NCI-H2029 (cell line): ENCODE data around the gene ATP6V1E1.

Source experiments
- DNase-seq: peaks from one replicate; lab custom pipeline; 2025; lab: John Stamatoyannopoulos, UW

ATP6V1E1 gene

DNA sequence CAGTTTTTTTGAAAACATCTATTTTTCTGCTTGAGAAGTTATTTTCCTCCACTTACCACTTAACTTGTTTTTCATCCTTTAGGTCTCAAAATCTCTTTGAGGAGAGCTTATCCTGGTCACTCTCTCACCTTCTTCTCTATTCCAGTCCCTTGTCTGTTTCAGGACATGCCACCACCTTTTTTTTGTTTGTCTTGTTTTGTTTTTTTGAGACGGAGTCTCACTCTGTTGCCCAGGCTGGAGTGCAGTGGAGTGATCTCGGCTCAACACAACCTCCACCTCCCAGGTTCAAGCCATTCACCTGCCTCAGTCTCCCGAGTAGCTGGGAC, 5.4 kb upstream of the ATP6V1E1 start:
- no peak for DNase-seq

DNA sequence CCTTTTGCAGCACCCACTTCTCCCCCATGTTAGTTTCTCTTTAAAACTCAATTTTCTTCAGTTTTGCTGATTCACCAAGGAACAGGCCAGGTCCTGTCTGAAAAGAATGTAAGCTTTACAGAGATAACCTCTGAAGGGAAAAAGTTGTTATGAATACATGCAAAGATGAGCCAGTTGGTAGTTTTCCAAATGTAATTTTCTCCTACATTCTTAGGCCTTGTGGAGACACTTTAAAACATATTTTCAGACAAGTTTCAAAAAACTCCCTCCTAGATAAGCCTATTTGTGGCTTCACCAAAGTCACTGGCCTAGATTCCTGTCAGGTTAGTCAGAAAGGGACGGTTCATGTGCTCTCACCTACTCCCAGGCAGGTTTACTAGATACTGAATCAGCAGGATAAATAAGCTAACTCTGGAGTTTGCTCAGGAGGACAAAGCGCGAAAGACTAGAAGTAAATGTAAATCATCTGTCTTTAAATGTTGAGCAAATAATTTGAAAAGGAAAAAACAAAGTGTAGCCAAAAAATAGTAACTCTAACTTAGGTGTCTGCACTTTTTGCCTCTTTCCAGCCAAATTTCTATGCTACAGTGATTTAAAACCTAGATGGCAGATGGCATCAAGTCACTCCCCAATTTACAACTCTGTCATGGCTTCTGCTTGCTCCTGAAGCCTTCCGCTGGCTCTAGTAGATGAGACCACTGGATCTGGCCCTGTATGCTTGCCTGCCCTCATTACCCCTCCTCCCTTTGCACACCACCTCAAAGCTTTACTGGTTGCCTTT, 4.9 kb upstream of the ATP6V1E1 start:
- no peak for DNase-seq

DNA sequence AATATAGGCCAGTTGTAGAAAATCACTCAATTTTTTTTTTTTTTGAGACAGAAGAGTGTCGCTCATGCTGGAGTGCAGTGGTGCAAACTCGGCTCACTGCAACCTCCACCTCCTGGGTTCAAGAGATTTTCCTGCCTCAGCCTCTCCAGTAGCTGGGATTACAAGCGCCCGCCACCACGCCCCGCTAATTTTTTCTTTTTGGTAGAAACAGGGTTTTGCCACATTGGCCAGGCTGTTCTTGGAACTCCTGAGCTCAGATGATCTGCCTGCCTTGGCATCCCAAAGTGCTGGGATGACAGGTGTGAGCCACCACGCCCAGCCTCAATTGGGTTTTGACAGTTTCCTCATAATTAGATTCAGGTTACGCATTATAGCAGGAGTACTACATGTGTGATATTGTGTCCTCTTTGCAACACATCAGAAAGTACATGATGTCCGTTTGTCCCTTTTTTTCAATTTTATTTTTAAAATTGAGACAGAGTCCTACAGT, 2.6 kb upstream of the ATP6V1E1 start:
- no peak for DNase-seq

DNA sequence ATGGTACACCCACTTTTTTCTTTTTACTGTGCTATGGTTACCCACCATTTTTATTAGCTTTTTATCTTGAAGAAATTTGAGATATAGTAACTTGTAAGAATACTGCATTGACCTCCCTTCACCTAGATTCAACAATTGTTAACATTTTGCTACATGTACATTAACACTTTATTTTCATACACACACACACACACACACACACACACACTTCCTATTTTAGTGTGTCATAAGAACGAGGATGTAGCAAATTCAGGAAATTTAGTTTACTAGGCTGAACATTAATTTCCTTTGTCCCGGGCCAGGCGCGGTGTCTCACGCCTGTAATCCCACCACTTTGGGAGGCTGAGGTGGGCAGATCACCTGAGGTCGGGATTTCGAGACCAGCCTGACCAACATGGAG, 1.1 kb upstream of the ATP6V1E1 start:
- DNase-seq = no peak

- no peak for DNase-seq
Measured at GRCh38 chr22:17629173-17629489, 582 bp upstream of the ATP6V1E1 start.

GRCh38 chr22:17627961-17628405, 566 bp downstream of the ATP6V1E1 start:
- DNase-seq = no peak

GRCh38 chr22:17613280-17613679, 15.3 kb downstream of the ATP6V1E1 start:
- DNase-seq = no peak

- DNase-seq = no peak
Measured at GRCh38 chr22:17612057-17612456, 16.5 kb downstream of the ATP6V1E1 start.

DNA sequence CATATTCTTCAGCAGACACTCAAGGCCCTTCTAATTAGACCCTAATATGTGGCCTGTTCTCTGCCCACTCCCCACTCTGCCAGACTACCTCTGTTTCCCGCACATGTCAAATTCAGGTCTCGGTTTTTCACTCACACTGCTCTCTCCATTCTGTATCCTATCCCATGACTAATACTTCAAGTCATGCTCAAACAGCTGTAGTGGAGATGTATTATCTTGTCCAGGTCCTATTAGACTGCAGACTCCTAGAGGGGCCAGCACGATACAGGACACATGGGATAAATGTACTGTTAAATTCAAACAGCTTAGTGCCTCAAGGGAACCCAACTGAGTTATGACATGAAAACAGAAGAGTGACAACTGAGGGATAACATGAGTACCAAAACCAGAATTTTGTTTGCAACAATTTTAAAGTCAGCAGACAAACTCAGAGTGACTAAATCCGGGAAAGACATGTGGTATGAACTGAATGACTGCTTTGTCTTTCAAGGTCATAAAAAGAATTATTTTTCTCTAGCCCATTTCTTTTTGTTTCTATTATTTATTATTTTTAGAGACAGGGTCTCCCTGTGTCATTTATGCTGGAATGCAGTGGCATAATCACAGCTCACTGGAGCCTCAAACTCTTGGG, 20.5 kb downstream of the ATP6V1E1 start:
- DNase-seq = no peak

DNA sequence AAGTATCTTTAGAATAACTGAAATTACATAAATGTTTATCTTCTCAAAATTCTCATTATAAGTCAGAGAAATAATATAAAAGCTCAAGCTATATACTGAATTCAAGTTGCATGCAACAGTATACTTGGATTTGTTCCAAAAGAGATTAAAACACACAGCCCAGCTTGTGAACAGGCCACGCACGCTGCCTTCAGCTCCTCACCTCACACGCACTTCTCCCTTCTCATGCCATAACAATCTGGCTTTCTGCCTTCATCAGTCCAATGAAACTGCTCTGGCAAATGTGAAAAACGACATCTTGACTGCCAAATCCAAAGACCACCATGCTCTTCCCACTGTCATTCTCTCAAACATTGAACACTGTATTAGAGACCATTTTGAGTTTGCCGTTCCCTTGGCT, 22.1 kb downstream of the ATP6V1E1 start:
- DNase-seq = no peak

DNA sequence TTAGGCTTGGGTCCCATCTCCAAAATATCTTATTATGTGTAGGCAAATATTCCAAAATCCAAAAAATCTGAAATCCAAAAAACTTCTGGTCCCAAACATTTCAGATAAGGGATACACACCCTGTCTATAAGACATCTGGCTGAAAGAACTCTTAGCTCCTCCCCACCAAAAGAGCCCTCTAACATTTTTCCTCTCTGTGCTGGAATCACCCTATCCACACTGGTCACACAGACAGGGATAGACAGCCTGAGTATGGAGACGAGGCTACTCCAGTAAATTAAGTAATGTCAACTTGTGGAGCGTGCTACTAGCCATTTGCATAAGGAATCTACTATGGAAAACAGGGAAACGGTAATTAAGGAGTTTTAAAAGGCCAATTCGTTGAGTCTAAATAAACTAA, 24.9 kb downstream of the ATP6V1E1 start:
- no peak for DNase-seq

- DNase-seq = no peak
Measured at GRCh38 chr22:17601031-17601430, 27.5 kb downstream of the ATP6V1E1 start.

GRCh38 chr22:17598318-17598717, 30.2 kb downstream of the ATP6V1E1 start:
- DNase-seq = no peak

- DNase-seq = no peak
Measured at GRCh38 chr22:17597217-17597616, 31.3 kb downstream of the ATP6V1E1 start.

- no peak for DNase-seq
Measured at GRCh38 chr22:17596226-17596625, 32.3 kb downstream of the ATP6V1E1 start.

DNA sequence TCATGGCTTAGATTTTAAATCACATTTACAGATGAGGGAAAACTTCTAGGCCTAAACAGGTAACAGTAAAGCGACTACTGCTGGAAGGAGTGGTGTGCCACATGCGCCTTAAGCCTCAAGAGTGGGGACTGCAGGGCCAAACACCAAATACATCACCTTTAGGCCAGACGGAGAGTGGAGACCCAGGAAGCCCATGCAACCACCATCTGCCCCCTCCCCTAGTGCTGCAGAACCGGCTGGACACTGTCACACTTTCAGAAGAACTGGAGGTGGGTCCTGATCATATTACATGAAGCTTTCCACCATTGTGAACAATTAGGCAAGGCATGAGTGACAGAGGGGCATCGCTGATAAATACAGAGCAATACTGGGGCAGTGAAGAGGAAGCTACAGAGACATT, 36.3 kb downstream of the ATP6V1E1 start:
- DNase-seq = no peak

- no peak for DNase-seq
Measured at GRCh38 chr22:17590586-17590985, 38.0 kb downstream of the ATP6V1E1 start.

GRCh38 chr22:17589810-17590375, 38.7 kb downstream of the ATP6V1E1 start:
- no peak for DNase-seq

- no peak for DNase-seq
Measured at GRCh38 chr22:17588606-17589005, 39.9 kb downstream of the ATP6V1E1 start.

- no peak for DNase-seq
Measured at GRCh38 chr22:17587629-17588028, 40.9 kb downstream of the ATP6V1E1 start.

DNA sequence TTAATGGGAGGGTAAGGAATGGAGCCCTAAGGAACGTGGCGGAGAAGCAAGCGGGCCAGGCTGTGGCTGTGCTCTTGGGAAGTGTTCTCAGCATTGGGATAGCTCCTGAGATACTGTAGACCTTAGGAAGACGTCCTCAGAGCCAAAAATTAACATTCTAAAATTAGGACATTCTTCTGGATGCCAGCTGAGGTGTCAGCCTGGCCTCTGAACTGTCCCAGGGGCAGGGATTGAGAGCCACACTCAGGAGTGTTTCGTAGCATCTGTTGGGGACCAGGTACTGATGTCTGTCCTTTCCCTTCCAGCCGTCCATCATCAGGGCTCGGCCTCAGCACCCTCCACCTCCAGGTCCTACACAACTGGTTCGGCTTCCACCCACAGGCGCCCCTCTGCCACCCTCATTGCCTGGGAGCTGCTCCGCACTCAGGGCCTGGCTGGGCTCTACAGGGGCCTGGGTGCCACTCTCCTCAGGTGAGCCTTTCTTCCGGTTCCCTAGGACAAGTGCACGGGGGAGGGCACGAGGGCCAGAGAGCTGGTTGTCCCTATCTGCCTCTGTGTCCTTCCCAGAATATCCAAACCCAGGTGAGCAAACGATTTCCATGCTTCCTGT, 41.6 kb downstream of the ATP6V1E1 start:
- DNase-seq = no peak

DNA sequence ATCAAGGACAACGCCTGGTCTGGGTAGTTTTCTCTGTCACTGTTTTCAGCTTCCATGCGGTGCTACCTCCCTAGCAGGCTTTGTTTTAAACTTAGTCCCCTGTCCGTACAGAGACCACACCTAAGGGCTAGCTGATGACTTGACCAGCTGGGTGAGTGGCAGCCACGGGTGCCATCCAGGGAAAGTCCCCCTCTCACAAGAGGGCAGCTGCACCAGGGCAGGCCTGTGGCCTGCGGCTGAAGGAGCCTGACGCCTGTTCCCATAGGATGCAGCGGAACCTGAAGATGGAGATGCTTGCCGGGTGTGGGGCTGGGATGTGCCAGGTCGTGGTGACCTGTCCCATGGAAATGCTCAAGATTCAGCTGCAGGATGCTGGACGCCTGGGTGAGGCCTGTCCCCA, 45.4 kb downstream of the ATP6V1E1 start:
- DNase-seq = no peak

GRCh38 chr22:17581631-17582030, 46.9 kb downstream of the ATP6V1E1 start:
- no peak for DNase-seq
